Activated CD8-positive, alpha-beta memory T cell treated with anti-CD3 and anti-CD28 coated beads for 36 hours (primary cell): ENCODE measurements around the gene TOR1A. TPM values are rescaled to one million over a fixed set of nuclear protein-coding genes. Genes with fewer than 3 reads are reported as not detected.

ENCODE experiments used
- CTCF ChIA-PET: fragments of 350-600 bp; sonication (Branson Sonifier 250); formaldehyde crosslinking; loops from one replicate; lab custom pipeline; 2021; ENCODE audit warnings: antibody characterized with exemption; lab: Charles Lee
- POLR2A ChIA-PET: fragments of 350-600 bp; sonication (Branson Sonifier 250); formaldehyde crosslinking; loops from one replicate; lab custom pipeline; 2021; ENCODE audit warnings: antibody characterized with exemption; lab: Charles Lee
- total RNA-seq, 2 experiments: library from RNA; stranded (reverse); gene quantifications; one replicate each; pipeline ENCODE4 v1.2.3, GENCODE V29; 2021

The TOR1A gene, protein sequence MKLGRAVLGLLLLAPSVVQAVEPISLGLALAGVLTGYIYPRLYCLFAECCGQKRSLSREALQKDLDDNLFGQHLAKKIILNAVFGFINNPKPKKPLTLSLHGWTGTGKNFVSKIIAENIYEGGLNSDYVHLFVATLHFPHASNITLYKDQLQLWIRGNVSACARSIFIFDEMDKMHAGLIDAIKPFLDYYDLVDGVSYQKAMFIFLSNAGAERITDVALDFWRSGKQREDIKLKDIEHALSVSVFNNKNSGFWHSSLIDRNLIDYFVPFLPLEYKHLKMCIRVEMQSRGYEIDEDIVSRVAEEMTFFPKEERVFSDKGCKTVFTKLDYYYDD
- 10 to 100 TPM; 47.5 to 50.6 TPM for total RNA-seq

- CTCF ChIA-PET: no interaction called here
- POLR2A ChIA-PET: interaction anchor here (0.5 to 1.3 kb wide), 3 partner anchors 9 to 70 kb away, joined by 3 to 7 read pairs (median 4); partner anchors contain the start of genes C9orf78 and USP20
Measured at GRCh38 chr9:129823935-129824601, at the start of gene TOR1A. Gene TOR1A (minus strand): TSS chr9:129824136. CDS start chr9:129824085, 51 bp downstream.

- POLR2A ChIA-PET: no interaction called here
Measured at GRCh38 chr9:129871046-129871445, 47.1 kb upstream of the TOR1A start.

GRCh38 chr9:129869585-129870501 is 45.9 kb upstream of the TOR1A start:
- ChIA-PET CTCF (interaction anchor here (0.8 to 1.6 kb wide), 3 partner anchors 15 to 18 kb away, joined by 3 to 6 read pairs (median 3); no protein-coding TSS in a partner anchor), POLR2A (interaction anchor here (0.6 to 3.4 kb wide), 4 partner anchors 9 to 52 kb away, joined by 3 to 38 read pairs (median 9); no protein-coding TSS in a partner anchor)

More at GRCh38 chr9:129871046-129871445, 47.1 kb upstream of the TOR1A start:
- CTCF ChIA-PET: interaction anchor here (1.5 kb wide), 1 partner anchor 16 kb away, joined by 3 read pairs; no protein-coding TSS in a partner anchor

DNA sequence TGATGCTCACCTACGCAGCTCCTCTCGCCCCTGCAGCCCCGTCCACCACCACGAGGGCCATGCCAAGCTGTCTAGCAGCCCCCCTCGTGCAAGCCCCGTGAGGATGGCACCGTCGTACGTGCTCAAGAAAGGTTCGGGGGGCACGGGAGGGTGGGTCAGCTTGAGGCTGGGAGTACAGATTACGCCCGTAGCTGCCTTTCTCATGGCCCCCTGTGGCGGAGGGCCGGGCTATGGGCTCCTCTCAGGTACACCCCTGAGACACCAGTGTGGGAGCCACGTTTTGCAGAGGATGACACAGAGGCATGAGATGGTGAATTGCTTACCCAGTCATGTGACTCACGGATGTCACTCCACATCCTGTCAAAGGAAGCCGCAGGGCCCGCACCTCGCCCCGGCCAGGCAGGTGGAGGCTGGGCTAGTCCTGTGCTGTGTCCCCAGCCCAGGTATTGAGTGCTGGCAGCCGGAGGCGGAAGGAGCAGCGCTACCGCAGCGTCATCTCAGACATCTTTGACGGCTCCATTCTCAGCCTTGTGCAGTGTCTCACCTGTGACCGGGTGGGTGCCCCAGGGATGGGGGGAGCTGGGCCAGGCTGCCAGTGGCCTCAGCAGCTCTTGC is 45.0 kb upstream of the TOR1A start:
- CTCF ChIA-PET: interaction anchor here (0.8 to 1.6 kb wide), 4 partner anchors 10 to 22 kb away, joined by 3 to 6 read pairs (median 4); no protein-coding TSS in a partner anchor
- POLR2A ChIA-PET: interaction anchor here (0.5 to 3.4 kb wide), 3 partner anchors 17 to 35 kb away, joined by 3 to 38 read pairs (median 11); no protein-coding TSS in a partner anchor

GRCh38 chr9:129868023-129868871 is 44.3 kb upstream of the TOR1A start:
- POLR2A ChIA-PET: interaction anchor here (0.5 to 3.4 kb wide), 3 partner anchors 17 to 34 kb away, joined by 3 to 38 read pairs (median 11); no protein-coding TSS in a partner anchor
- CTCF ChIA-PET: interaction anchor here (0.8 to 1.1 kb wide), 2 partner anchors 11 to 22 kb away, joined by 3 to 4 read pairs; no protein-coding TSS in a partner anchor

DNA sequence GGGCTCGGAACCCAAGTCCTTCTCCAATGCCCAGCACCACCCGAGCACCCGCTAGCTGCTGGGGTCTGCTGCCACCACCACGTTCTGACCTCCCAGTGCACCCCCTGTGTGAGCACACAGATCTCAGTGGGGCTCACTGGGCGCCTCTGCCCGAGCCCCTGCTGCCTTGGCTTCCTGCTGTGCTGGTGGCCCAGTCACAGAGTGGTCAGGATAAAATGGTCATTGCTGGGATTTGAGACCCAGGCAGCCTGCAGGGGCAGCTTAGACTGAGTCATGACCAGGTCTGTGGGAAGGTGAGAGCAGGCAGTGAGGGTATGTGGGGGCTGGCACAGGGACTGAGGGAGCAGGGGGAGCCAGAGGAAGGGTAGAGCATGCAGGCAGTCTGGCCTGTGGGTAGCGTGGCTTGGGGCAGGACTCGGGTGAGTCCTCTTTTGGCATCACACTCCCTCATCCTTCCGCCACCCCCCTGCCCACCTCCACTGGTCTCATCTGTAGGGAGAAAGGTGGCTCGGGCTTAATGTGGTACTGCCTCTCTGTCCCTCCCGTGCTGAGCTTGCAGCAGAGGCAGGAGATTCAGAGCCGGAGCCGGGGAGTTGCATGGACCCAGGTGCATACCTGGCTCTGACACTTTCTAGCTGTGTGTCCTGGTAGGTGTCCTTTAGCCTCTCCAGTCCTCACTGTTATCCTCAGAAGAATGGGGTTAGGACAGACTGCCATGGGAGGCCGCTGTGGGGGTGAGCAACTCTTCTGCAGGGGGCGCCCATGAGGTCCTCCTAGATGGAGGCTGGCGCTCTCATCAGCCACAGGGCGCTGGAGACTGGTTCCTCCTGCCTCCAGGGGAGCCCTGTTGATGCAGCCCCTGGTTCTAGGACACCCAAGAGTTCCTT is 43.4 kb upstream of the TOR1A start:
- CTCF ChIA-PET: interaction anchor here (1.2 to 1.6 kb wide), 3 partner anchors 22 to 33 kb away, joined by 3 read pairs; no protein-coding TSS in a partner anchor
- POLR2A ChIA-PET: interaction anchor here (2.0 to 3.4 kb wide), 2 partner anchors 18 to 21 kb away, joined by 11 to 38 read pairs; no protein-coding TSS in a partner anchor

DNA sequence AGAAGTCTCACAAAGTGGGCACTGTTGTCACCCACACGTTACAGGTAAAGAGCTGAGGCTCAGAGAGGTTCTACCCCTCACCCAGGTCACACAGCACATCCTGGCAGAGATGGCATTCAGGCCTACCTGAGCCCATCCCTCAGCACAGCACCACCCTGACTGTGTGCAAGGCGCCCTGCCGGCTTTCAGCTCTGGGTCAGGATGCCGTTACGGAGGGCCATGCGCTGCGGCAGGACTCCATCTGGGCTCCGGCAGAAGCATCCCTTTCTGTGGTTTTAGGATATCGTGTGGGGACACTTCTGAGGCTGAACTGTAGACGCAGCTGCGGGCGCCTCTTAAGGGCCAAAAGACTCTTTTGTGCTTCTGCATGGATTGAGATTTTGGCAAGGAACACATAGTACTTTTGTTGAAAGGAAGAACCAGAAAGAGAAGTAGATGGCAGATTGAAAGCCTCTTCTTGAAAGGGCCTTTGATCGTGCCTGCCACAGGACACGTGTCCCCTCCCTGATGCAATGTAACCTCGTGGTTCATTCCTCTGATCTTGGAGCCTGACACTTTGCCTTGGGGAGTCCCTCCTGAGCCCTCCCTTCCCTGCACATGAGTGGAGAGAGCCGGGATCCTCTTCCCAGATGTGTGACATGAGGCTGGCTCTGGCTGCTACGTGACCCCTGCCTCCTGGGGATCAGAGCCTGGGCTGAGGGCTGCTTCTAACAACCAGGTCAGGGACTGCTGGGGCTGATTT is 42.6 kb upstream of the TOR1A start:
- ChIA-PET CTCF (interaction anchor here (1.2 to 1.6 kb wide), 3 partner anchors 22 to 32 kb away, joined by 3 read pairs; no protein-coding TSS in a partner anchor), POLR2A (no interaction called here)

DNA sequence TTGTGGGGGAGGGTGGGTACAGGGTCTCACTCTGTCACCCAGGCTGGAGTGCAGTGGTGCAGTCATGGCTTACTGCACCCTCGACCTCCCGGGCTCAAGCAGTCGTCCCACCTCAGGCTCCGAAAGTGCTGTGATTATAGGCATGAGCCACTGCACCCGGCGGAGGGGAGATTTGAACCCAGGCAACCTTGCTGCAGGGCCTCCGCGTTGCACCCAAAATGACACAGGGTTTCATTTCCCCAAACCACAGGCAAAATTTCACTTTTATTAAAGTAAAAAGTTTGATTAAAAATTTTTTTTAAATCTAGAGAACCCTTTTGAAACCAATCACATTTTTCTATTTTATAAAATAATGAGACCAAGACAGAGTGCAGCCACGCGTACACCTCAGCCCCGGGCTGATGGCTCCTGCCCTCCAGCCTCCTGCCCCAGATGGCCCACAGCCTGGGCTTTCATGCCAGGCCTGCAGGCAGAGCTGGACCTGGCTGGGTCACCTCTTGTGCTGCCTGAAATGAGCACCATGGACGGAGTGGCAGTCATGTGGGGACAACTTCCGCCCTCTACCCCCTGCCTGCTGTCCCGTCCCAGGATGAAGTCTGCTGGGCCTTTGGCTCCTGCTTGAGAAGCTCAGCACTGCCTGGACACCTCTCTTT is 41.9 kb upstream of the TOR1A start:
- POLR2A ChIA-PET: interaction anchor here (0.5 to 1.2 kb wide), 5 partner anchors 20 to 1391 kb away, joined by 3 to 5 read pairs (median 4); partner anchors contain the start of genes C9orf78 and USP20
- CTCF ChIA-PET: interaction anchor here (0.6 to 1.6 kb wide), 3 partner anchors 22 to 370 kb away, joined by 3 read pairs; no protein-coding TSS in a partner anchor

GRCh38 chr9:129864991-129865647 is 41.2 kb upstream of the TOR1A start:
- POLR2A ChIA-PET: interaction anchor here (0.5 to 1.2 kb wide), 6 partner anchors 20 to 1391 kb away, joined by 3 to 5 read pairs (median 4); partner anchors contain the start of genes C9orf78 and USP20
- CTCF ChIA-PET: interaction anchor here (0.6 to 2.4 kb wide), 8 partner anchors 17 to 371 kb away, joined by 3 to 13 read pairs (median 3); no protein-coding TSS in a partner anchor

DNA sequence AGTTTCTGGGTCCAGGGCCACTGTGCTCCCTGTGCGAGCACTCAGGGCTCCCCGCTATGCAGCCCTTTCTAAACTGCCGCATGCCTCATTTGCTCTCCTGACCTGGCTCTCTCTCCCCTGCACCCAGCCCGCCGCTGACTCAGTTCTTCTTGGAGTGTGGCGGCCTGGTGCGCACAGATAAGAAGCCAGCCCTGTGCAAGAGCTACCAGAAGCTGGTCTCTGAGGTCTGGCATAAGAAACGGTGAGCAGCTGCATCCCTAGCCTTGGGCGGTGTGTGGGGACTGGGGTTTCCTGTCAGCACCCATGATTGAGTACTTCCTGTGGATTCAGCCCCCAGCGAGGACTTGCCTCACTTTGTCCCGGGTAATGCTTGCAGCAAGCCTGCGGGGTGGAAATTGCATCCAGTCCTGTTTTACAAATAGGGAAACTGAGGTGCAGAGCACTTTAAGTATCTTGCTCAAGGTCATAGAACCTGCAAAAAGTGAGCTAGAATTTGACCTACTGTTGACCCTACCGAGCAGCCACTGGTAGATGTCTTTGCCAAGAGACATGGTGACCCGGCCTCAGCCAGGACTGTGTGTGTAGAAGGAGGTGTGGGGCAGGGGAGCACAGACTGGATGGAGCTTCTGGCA is 39.2 kb upstream of the TOR1A start:
- POLR2A ChIA-PET: interaction anchor here (0.7 to 1.2 kb wide), 2 partner anchors 27 to 537 kb away, joined by 4 read pairs; no protein-coding TSS in a partner anchor
- CTCF ChIA-PET: interaction anchor here (0.6 to 2.4 kb wide), 5 partner anchors 22 to 419 kb away, joined by 3 to 13 read pairs (median 5); no protein-coding TSS in a partner anchor

DNA sequence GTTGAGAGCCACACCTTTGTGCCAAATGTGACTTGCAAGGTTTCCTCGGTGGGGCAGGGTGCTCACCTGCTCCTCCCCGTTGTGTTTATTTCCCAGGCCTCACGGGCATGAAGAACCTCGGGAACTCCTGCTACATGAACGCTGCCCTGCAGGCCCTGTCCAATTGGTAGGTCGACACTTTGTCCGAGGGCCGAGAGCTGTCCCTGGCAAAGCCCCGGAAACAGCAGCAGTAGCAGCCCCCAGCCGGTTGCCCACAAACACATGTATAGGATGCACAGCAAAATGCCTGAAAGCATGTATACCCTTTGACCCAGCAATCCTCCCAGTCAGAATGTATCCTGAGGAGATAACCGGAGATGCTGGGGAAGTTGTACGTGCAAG is 37.5 kb upstream of the TOR1A start:
- CTCF ChIA-PET: interaction anchor here (0.6 kb wide), 1 partner anchor 95 kb away, joined by 3 read pairs; no protein-coding TSS in a partner anchor

DNA sequence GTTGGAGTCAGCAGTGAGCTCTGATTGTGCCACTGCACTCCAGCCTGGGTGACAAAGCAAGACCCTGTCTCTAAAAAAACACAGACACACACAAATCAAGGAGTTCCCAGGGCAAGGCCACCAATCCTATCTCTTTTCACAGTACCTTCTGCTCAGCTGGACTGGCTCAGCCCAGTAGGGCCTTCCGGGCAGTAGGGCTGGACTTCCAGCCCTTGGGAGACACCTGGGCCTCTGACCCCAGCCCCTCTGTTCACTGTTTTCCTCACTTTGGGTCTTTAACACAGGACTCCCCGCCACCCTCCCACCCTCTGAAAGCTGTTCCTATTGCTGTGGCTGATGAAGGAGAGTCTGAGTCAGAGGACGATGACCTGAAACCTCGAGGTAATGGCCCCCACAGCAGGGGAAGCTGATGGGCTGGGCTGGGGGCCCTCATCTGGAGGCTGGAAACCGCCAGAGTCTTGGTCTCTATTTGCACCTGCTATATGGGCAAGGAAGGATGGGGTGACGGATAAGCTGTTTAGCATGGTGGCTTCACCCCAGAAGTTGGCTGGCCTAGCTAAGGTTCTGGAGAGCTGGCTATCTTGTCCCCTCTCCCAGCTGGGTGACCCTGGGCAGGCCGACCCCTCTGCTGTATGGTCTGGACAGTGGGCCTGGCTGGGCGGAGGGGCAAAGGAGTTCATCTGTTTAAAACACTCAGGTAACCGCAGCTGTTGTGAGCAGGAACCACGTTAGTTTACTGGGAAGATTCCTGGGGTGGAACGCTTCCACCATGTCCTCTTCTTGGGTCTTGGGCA is 36.9 kb upstream of the TOR1A start:
- POLR2A ChIA-PET: interaction anchor here (0.6 to 1.1 kb wide), 6 partner anchors 9 to 104 kb away, joined by 3 to 6 read pairs (median 4); no protein-coding TSS in a partner anchor
- CTCF ChIA-PET: no interaction called here

More for the DNA sequence above, 37.5 kb upstream of the TOR1A start:
- POLR2A ChIA-PET: interaction anchor here (0.6 kb wide), 3 partner anchors 15 to 103 kb away, joined by 3 to 6 read pairs (median 5); no protein-coding TSS in a partner anchor
